HG03469 (cell line): ENCODE measurements around the gene ZSCAN31.
A peak's percentile ranks its signal among the peaks of the same experiment; 100 is the strongest.
"Not testable (repeated sequence)": the region's sequence is repeated elsewhere in the genome, so short reads cannot be mapped to it uniquely, and the experiment has no call there.

Experiments used
- ATAC-seq: cut with Tn5 transposase; IDR thresholded peaks from one replicate; pipeline ENCODE4 v1.9.1; 2021; ENCODE audit warnings: mild to moderate bottlenecking, moderate library complexity, moderate number of reproducible peaks; ENCODE audit not compliant: unreplicated experiment

The ZSCAN31 gene

DNA sequence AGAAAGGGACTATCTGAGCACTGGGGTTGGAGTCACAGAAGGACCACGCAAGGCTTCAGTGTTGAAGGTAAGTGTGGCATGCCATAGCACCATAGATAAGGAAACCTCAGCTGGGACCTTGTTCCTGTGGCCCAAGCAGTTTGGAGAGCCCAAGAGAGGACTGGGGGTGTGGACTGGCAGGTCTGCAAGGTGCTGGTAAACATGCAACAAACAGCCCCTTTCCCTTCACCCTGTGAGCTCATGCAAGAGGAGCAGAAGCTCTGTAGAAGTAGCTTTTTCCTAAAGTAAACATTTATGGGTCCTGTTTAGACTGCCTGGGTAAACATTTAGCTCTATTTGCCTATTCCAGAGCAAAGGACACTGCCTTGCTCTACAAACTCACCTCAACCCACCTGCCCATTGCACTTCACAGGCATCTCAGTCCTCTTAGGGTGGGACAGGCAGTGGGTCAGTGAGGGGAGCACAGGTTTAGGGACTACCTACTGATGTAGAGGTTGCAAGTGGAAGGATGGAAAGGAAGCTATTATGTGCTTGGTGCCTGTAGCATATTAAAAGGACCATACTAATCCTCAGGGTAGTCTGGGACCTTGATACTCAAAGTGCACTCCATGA is 12.0 kb downstream of the ZSCAN31 start:
- ATAC-seq = no peak

GRCh38 chr6:28322661-28323060 is 13.3 kb downstream of the ZSCAN31 start:
- ATAC-seq = no peak

GRCh38 chr6:28317866-28318265 is 18.1 kb downstream of the ZSCAN31 start:
- not testable (repeated sequence) for ATAC-seq

GRCh38 chr6:28315628-28316027 is 20.3 kb downstream of the ZSCAN31 start:
- ATAC-seq = no peak

DNA sequence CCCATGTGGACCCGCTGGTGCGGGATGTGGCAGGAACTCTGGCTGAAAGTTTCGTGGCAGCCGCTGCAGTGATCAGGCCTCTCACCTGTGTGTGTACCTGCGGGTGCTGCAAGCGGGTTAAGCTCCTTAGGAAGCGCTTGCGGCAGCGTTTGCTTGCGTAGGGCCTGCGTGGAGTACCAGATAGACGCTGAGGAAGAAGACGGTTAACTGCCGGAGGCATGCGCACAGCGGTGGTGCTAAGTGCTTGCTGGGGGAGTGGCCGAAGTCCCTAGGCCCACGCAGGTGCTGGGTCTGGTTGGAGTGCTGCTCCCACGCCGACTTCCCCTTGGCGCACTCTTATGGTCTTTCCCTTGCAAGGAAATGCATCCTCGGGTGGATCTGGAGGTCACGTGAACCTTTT is 23.0 kb downstream of the ZSCAN31 start:
- no peak for ATAC-seq

- no peak for ATAC-seq
These were observed 24.7 kb downstream of the ZSCAN31 start for GRCh38 chr6:28311139-28311823.

DNA sequence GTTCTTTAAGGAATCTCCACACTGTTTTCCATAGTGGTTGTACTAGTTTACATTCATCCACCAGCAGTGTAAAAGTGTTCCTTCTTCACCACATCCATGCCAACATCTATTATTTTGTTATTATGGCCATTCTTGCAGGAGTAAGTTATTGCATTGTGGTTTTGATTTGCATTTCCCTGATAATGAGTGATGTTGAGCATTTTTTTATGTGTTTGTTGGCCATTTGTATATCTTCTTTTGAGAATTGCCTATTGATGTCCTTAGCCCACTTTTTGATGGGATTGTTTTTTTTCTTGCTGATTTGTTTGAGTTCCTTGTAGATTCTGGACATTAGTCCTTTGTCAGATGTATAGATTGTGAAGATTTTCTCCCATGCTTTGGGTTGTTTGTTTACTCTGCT is 29.6 kb downstream of the ZSCAN31 start:
- not testable (repeated sequence) for ATAC-seq

GRCh38 chr6:28303570-28303969 is 32.4 kb downstream of the ZSCAN31 start:
- ATAC-seq = peak; percentile 60

GRCh38 chr6:28296520-28297060 is 39.4 kb downstream of the ZSCAN31 start:
- no peak for ATAC-seq

GRCh38 chr6:28295326-28295725 is 40.6 kb downstream of the ZSCAN31 start:
- ATAC-seq = no peak

GRCh38 chr6:28291573-28291972 is 44.4 kb downstream of the ZSCAN31 start:
- no peak for ATAC-seq

DNA sequence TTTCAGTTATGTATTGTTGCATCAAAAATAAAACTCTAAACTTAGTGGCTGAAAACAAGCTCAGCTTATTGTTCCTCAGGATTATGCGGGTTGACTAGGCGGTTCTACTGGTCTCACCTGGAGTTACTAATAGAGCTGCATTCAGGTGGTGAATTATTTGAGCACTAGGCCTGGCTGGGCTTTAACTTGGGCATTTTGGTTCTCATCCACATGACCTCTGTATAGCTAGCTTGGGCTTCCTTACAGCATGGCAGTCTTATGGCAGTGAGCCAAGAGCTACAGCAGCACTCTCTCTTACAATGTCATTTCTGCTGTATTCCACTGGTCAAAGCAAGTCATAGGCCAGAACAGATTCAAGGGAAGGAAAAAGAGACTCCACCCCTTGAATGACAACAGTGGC is 53.0 kb downstream of the ZSCAN31 start:
- ATAC-seq = no peak

DNA sequence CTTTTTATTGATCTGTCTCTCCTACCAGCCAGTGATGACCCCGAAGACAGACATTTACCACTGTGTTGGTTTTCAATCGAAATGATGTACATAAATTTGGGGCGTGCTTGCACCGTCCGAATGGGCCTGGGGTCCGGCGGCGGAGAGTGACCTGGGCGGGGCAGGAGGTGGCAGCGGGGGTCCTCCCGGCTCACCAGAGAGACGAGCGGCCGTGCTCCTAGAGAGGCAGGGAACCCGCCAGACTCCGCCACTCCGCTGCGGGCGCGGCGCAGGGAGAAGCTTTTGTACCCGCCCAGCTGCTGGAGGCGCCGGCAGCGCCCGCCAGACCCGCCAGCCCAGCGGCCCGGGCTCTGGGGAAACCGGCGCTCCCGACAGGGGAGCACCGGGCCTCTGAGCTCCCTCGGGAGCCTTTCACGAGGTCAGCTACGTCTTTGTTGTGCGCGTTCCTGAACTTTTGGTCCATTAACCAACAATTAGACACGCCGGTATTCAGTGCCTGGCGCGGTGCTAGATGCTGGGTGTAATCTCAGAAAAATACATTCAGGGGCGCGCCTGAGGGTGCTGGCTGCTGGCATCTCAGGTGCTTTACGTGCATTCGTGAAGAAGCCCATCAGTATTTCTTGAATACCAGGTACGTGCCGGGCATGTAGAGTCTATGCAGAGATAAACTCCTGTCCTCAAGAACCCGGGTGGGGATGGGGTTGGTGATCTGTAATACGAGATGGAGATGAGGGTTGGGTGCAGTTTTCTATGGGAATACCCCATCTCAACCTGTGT is 54.5 kb downstream of the ZSCAN31 start, which contains the start of gene PGBD1:
Gene PGBD1 (plus strand): TSS at position 285 of the 777 bp plus-strand sequence. CDS start 2,242 bp downstream, outside the sequence.
- no peak for ATAC-seq

GRCh38 chr6:28280595-28281287 is 55.2 kb downstream of the ZSCAN31 start:
- ATAC-seq = no peak

- no peak for ATAC-seq
These were observed 58.2 kb downstream of the ZSCAN31 start for GRCh38 chr6:28277746-28278145.

DNA sequence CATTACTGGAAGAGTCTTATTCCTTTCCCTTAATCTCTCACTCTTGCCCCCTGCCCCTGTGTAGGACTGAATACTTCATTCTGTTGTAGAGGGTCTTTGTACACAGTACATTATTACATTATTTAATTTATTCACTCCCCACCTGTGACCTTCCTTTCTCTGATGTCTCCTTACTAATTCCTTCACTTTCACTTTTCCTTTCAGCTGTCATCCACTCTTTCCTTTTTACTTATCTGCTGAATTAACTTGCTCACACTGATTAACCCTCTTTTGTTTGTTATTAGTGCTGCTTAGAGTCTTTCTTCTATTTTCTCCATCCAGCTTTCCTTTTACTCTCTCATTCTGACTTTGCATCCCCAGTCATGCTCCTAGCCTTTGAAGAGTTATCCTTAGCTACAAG is 61.1 kb downstream of the ZSCAN31 start:
- no peak for ATAC-seq
